ENCODE results near the gene KRT7.

KRT7 gene

GRCh38 chr12:52274521-52275120 is 41.6 kb downstream of the KRT7 start, which contains the start of gene KRT86:
KRT86 (plus strand) TSS chr12:52274645; CDS start chr12:52301917, 27,272 bp downstream.
- Histone ChIP-seq H3K27me3 (no peaks in the 10 kb centered on the region), H3K4me1 (no peaks in the 10 kb centered on the region), H3K4me3 (ENCODE audit: low read depth, low read length) (no peak within 1 kb of the TSS), H3K9me3 (no peaks in the 10 kb centered on the region), H3K36me3 (no peaks in the 10 kb centered on the region)
- no peak for TF ChIP-seq CTCF (IDR thresholded peaks at IDR 0.05; ENCODE audit: low read depth, low read length)
- DNase-seq, result no peak

- no peaks in the 10 kb centered on the region for H3K9me3 ChIP-seq
- H3K4me3 ChIP-seq (ENCODE audit: low read depth, low read length), result no peak overlapping the region
- no peaks in the 10 kb centered on the region for H3K27me3 ChIP-seq
- no peaks in the 10 kb centered on the region for H3K4me1 ChIP-seq
- no peak for TF ChIP-seq CTCF (IDR thresholded peaks at IDR 0.05; ENCODE audit: low read depth, low read length)
- no peak for DNase-seq
- H3K36me3 ChIP-seq, result no peaks in the 10 kb centered on the region
These were observed 42.6 kb downstream of the KRT7 start for GRCh38 chr12:52275686-52276085.

GRCh38 chr12:52277486-52278245 is 44.6 kb downstream of the KRT7 start:
- DNase-seq, result no peak
- H3K4me1 ChIP-seq, result no peaks in the 10 kb centered on the region
- TF ChIP-seq CTCF (IDR thresholded peaks at IDR 0.05; ENCODE audit: low read depth, low read length), result no peak
- no peaks in the 10 kb centered on the region for H3K9me3 ChIP-seq
- H3K36me3 ChIP-seq, result no peaks in the 10 kb centered on the region
- H3K4me3 ChIP-seq (ENCODE audit: low read depth, low read length), result no peak overlapping the region
- H3K27me3 ChIP-seq, result no peaks in the 10 kb centered on the region

GRCh38 chr12:52278575-52279421 is 45.8 kb downstream of the KRT7 start:
- peak; percentile 97 for TF ChIP-seq CTCF (IDR thresholded peaks at IDR 0.05; ENCODE audit: low read depth, low read length)
- Histone ChIP-seq H3K4me1 (no peaks in the 10 kb centered on the region), H3K27me3 (no peaks in the 10 kb centered on the region), H3K36me3 (no peaks in the 10 kb centered on the region), H3K9me3 (no peaks in the 10 kb centered on the region), H3K4me3 (ENCODE audit: low read depth, low read length) (peak overlapping the region; percentile 54)
- peak; percentile 82 for DNase-seq

GRCh38 chr12:52279422-52280318 is 46.6 kb downstream of the KRT7 start:
- H3K27me3 ChIP-seq, result no peaks in the 10 kb centered on the region
- no peak overlapping the region for H3K4me3 ChIP-seq (ENCODE audit: low read depth, low read length)
- no peaks in the 10 kb centered on the region for H3K9me3 ChIP-seq
- TF ChIP-seq CTCF (IDR thresholded peaks at IDR 0.05; ENCODE audit: low read depth, low read length), result no peak
- no peaks in the 10 kb centered on the region for H3K36me3 ChIP-seq
- H3K4me1 ChIP-seq, result no peaks in the 10 kb centered on the region
- DNase-seq, result no peak
